SK-N-SH treated with all-trans-retinoic acid at 6 μM for 48 hours (cell line): Measurements from ENCODE around the gene CA9.

Source experiments
- ATAC-seq: fragments of 200-7000 bp; cut with Tn5 transposase; 3 replicates; pipeline ENCODE4 v1.9.1; 2020; ENCODE audit warnings: mild to moderate bottlenecking, moderate library complexity
- ARNTL ChIP-seq: fragments of 450-650 bp; formaldehyde crosslinking; IDR thresholded peaks from 2 replicates; pipeline ENCODE4 v1.5.0; 2020; ENCODE audit warnings: low read depth, mild to moderate bottlenecking, moderate library complexity, borderline replicate concordance
- BACH2 ChIP-seq: fragments of 250-450 bp; sonication (Bioruptor Pico); IDR thresholded peaks from 2 replicates; pipeline ENCODE4 v1.9.0; 2021; ENCODE audit warnings: mild to moderate bottlenecking, borderline replicate concordance
- CSDC2 ChIP-seq: fragments of 250-450 bp; sonication (Bioruptor Pico); IDR thresholded peaks from 2 replicates; pipeline ENCODE4 v1.5.0; 2020; ENCODE audit warnings: mild to moderate bottlenecking, moderate library complexity
- GLIS3 ChIP-seq: fragments of 250-450 bp; sonication (Bioruptor Pico); IDR thresholded peaks from 2 replicates; pipeline ENCODE4 v1.5.0; 2020; ENCODE audit warnings: mild to moderate bottlenecking, moderate library complexity
- ISL1 ChIP-seq: fragments of 250-450 bp; sonication (Bioruptor Pico); IDR thresholded peaks from 2 replicates; pipeline ENCODE4 v2.1.2; 2022; ENCODE audit warnings: mild to moderate bottlenecking, moderate library complexity
- OSR1 ChIP-seq: fragments of 250-450 bp; sonication (Bioruptor Pico); IDR thresholded peaks from 2 replicates; pipeline ENCODE4 v1.8.0; 2022; ENCODE audit warnings: moderate library complexity, mild to moderate bottlenecking, inconsistent platforms
- PPARA ChIP-seq: fragments of 250-450 bp; sonication (Bioruptor Pico); IDR thresholded peaks from 2 replicates; pipeline ENCODE4 v1.5.0; 2020; ENCODE audit warnings: mild to moderate bottlenecking, borderline replicate concordance
- RARB ChIP-seq: fragments of 250-450 bp; sonication (Bioruptor Pico); IDR thresholded peaks from 2 replicates; pipeline ENCODE4 v1.8.0; 2021; ENCODE audit warnings: mild to moderate bottlenecking, moderate library complexity
- TCF4 ChIP-seq: fragments of 250-450 bp; sonication (Bioruptor Pico); IDR thresholded peaks from 2 replicates; pipeline ENCODE4 v1.8.0; 2021; ENCODE audit warnings: mild to moderate bottlenecking, moderate library complexity, borderline replicate concordance
- TOX ChIP-seq: fragments of 250-450 bp; sonication (Bioruptor Pico); IDR thresholded peaks from 2 replicates; pipeline ENCODE4 v1.8.0; 2021; ENCODE audit warnings: mild to moderate bottlenecking, moderate library complexity, borderline replicate concordance
- ZC3H10 ChIP-seq: fragments of 250-450 bp; sonication (Bioruptor Pico); IDR thresholded peaks from 2 replicates; pipeline ENCODE4 v1.5.1; 2021; ENCODE audit warnings: mild to moderate bottlenecking, moderate library complexity
- ZFP3 ChIP-seq: fragments of 250-450 bp; sonication (Bioruptor Pico); IDR thresholded peaks from 2 replicates; pipeline ENCODE4 v1.5.0; 2020; ENCODE audit warnings: mild to moderate bottlenecking, moderate library complexity
- ZFP30 ChIP-seq: fragments of 450-650 bp; formaldehyde crosslinking; IDR thresholded peaks from 2 replicates; pipeline ENCODE4 v1.5.0; 2022; ENCODE audit warnings: mild to moderate bottlenecking, moderate library complexity
- ZNF70 ChIP-seq: fragments of 450-650 bp; formaldehyde crosslinking; IDR thresholded peaks from 2 replicates; pipeline ENCODE4 v1.5.0; 2020; ENCODE audit warnings: mild to moderate bottlenecking, moderate library complexity
- TF ChIP-seq, protein P1 (sequence below): fragments of 250-450 bp; sonication (Bioruptor Pico); IDR thresholded peaks from 2 replicates; pipeline ENCODE4 v1.5.1; 2020; ENCODE audit warnings: low read depth, mild to moderate bottlenecking, moderate library complexity
- TF ChIP-seq, protein P2 (sequence below): fragments of 250-450 bp; sonication (Bioruptor Pico); IDR thresholded peaks from 2 replicates; pipeline ENCODE4 v1.5.1; 2021; ENCODE audit warnings: mild to moderate bottlenecking, moderate library complexity
- TF ChIP-seq, protein P3 (sequence below): fragments of 250-450 bp; sonication (Bioruptor Pico); IDR thresholded peaks from 2 replicates; pipeline ENCODE4 v1.8.0; 2021; ENCODE audit warnings: low read depth, mild to moderate bottlenecking, moderate library complexity, borderline replicate concordance
- TF ChIP-seq, protein P4 (sequence below): fragments of 250-450 bp; sonication (Bioruptor Pico); IDR thresholded peaks from 2 replicates; pipeline ENCODE4 v1.8.0; 2020; ENCODE audit warnings: mild to moderate bottlenecking, moderate library complexity, borderline replicate concordance
- TF ChIP-seq, protein P5 (sequence below): fragments of 250-450 bp; sonication (Bioruptor Pico); IDR thresholded peaks from 2 replicates; pipeline ENCODE4 v1.5.0; 2020; ENCODE audit warnings: mild to moderate bottlenecking, moderate library complexity

The CA9 gene

DNA sequence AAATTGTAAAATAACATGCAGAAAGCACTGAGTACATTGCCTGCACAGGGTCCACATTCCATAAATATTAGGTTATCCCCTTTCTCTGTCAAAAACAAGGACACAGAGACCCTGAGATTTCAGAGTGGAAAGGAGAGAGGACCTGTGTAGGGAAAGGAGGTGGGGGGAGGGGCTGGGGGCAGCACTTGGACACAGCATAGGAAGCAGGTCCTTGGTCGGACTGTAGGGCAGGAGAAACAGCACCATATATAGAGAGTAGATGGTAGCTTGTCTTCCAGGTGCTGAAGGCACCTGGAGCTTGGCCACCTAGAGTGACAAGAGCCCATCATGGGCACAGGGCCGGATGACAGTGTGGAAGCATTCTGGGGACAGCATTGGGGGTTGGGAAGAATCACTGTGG lies 13.6 kb downstream of the CA9 start:
- no peak for ATAC-seq
- TF ChIP-seq TOX (CRISPR knock-in tag) (no peak), GLIS3 (CRISPR knock-in tag) (no peak), ZFP3 (CRISPR knock-in tag) (no peak), RARB (CRISPR knock-in tag) (no peak), ZNF70 (no peak), PPARA (CRISPR knock-in tag) (no peak), ZFP30 (CRISPR knock-in tag) (no peak), TCF4 (no peak), OSR1 (CRISPR knock-in tag) (no peak), ZC3H10 (CRISPR knock-in tag) (no peak)
- TF ChIP-seq, protein P1, sequence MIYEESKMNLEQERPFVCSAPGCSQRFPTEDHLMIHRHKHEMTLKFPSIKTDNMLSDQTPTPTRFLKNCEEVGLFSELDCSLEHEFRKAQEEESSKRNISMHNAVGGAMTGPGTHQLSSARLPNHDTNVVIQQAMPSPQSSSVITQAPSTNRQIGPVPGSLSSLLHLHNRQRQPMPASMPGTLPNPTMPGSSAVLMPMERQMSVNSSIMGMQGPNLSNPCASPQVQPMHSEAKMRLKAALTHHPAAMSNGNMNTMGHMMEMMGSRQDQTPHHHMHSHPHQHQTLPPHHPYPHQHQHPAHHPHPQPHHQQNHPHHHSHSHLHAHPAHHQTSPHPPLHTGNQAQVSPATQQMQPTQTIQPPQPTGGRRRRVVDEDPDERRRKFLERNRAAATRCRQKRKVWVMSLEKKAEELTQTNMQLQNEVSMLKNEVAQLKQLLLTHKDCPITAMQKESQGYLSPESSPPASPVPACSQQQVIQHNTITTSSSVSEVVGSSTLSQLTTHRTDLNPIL, result no peak
- TF ChIP-seq, protein P2, sequence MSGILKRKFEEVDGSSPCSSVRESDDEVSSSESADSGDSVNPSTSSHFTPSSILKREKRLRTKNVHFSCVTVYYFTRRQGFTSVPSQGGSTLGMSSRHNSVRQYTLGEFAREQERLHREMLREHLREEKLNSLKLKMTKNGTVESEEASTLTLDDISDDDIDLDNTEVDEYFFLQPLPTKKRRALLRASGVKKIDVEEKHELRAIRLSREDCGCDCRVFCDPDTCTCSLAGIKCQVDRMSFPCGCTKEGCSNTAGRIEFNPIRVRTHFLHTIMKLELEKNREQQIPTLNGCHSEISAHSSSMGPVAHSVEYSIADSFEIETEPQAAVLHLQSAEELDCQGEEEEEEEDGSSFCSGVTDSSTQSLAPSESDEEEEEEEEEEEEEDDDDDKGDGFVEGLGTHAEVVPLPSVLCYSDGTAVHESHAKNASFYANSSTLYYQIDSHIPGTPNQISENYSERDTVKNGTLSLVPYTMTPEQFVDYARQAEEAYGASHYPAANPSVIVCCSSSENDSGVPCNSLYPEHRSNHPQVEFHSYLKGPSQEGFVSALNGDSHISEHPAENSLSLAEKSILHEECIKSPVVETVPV, result no peak

DNA sequence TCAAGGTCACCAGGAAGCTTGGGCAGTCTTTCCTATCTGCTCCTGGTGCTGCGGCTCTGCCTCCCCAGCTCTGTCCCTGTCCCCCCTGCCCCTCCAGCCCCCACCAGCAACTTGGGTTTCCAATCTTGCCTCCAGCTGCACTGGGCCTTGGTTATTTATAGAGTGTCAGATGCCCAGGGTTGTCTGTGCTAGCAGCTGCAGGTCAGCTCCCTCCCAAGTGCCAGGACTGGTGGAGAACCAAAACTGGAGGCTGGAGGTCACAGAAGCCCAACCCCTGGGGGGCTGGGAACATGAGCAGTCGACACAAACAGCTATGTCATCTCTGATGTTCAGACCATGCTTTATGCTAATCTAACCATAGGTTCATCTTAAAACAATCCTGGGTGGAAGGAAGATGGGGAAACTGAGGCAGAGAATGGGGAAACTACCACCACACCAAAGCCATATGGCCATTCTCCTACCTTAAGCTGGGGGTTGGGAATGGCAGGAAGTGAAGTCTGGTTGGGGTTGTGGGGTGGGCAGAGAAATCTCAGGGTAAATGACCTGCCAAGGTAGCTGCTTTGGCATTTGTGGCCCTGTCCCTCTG lies 14.3 kb downstream of the CA9 start:
- no peak for ATAC-seq

DNA sequence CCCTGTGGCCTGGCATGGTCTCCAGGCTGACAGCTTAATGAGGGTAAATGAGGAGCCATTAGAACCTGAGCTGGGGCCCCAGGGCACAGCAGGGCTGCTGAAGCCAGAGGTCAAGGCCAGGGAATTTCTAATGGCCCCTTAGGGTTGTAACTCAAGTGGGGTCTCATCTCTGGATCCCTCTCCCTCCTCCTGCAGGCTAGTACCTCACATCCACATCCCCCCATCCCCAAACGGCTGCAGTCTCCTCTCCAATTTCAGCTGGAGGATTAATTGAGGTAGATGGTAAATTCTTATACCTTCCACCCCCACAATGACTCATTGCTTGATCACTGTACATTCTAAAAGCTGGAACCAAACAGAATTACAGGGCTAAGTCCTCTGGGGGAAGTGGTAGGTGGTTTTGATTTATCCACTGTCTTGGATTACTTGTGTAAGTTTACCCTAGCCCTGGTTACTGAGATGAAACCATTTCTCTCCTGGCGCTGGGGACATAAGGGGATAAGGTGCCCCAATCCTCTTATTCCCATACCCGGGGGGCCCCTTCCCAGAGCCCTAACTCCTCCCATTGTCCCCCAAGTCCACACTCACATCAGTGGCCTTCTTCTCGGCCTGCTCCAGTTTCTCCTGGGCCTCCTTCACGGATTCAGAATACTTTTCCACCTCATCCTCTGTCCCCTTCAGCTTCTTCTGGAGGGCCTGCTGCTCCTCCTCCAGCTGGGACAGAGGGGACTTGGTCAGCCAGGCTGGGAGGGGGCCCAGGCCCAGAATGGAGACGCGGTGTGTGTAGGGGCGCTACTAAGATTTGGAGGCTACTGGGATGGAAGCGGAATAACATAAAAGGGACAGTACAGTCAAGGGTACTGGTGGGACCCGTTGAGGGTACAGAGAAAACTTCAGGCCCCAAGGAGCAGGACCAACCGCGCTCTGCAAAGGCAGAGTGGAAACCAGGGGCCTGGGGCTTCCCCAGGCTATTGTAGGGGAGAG lies 15.1 kb downstream of the CA9 start:
- TF ChIP-seq ZFP30 (CRISPR knock-in tag), result no peak
- TF ChIP-seq ISL1 (CRISPR knock-in tag), result no peak
- TF ChIP-seq, protein P3, sequence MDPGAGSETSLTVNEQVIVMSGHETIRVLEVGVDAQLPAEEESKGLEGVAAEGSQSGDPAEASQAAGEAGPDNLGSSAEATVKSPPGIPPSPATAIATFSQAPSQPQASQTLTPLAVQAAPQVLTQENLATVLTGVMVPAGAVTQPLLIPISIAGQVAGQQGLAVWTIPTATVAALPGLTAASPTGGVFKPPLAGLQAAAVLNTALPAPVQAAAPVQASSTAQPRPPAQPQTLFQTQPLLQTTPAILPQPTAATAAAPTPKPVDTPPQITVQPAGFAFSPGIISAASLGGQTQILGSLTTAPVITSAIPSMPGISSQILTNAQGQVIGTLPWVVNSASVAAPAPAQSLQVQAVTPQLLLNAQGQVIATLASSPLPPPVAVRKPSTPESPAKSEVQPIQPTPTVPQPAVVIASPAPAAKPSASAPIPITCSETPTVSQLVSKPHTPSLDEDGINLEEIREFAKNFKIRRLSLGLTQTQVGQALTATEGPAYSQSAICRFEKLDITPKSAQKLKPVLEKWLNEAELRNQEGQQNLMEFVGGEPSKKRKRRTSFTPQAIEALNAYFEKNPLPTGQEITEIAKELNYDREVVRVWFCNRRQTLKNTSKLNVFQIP (CRISPR knock-in tag), result no peak
- no peak for TF ChIP-seq PPARA (CRISPR knock-in tag)
- peak; percentile 54 for ATAC-seq

More for the DNA sequence above, 14.3 kb downstream of the CA9 start:
- no peak for TF ChIP-seq ARNTL

DNA sequence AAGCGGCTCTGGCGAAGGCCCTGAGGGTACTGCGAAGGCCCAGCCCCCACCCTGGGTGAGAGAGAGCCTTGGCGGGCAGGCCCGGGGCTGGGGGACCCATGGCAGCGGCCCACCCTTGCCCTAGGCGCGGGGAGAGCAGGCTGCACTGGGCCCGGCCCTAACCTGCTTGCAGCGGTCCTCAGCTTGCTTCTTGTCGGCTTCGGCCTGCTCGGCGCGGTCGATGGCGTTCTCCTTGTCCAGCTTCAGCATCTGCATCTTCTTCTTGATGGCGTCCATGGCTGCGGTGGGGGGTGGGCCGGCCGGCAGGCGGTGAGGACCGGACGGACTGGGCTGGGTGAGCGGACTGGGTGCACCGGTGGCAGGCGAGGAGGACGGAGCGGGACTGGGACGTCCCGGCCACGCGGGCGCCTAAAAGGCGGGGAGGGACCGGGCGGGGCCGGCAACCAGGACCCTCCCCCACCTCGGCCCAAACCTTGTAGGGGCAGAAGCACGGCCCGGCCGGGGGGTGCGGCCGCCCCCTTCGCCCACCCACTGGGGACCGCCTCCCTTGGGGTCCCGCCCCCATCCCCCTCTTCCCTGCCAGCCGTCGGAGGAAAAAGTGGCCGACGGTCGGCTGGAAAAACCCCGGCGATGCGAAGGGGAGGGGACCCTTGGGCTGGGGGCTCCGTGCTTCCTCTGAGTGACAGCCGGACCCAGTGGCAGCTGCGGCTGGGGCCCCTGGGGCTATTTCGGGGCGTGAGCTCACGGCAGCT lies 16.0 kb downstream of the CA9 start, which contains the start of gene TPM2:
Gene TPM2 (minus strand): TSS at position 384 of the 752 bp plus-strand sequence. CDS start 108 bp downstream, at position 276.
- ATAC-seq, result peak; percentile 54
- TF ChIP-seq BACH2 (CRISPR knock-in tag) (no peak), ARNTL (no peak), CSDC2 (CRISPR knock-in tag) (no peak)
- TF ChIP-seq, protein P4, sequence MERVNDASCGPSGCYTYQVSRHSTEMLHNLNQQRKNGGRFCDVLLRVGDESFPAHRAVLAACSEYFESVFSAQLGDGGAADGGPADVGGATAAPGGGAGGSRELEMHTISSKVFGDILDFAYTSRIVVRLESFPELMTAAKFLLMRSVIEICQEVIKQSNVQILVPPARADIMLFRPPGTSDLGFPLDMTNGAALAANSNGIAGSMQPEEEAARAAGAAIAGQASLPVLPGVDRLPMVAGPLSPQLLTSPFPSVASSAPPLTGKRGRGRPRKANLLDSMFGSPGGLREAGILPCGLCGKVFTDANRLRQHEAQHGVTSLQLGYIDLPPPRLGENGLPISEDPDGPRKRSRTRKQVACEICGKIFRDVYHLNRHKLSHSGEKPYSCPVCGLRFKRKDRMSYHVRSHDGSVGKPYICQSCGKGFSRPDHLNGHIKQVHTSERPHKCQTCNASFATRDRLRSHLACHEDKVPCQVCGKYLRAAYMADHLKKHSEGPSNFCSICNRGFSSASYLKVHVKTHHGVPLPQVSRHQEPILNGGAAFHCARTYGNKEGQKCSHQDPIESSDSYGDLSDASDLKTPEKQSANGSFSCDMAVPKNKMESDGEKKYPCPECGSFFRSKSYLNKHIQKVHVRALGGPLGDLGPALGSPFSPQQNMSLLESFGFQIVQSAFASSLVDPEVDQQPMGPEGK (CRISPR knock-in tag), result no peak
- TF ChIP-seq, protein P1, result no peak
- TF ChIP-seq, protein P2, result no peak
- TF ChIP-seq, protein P5, sequence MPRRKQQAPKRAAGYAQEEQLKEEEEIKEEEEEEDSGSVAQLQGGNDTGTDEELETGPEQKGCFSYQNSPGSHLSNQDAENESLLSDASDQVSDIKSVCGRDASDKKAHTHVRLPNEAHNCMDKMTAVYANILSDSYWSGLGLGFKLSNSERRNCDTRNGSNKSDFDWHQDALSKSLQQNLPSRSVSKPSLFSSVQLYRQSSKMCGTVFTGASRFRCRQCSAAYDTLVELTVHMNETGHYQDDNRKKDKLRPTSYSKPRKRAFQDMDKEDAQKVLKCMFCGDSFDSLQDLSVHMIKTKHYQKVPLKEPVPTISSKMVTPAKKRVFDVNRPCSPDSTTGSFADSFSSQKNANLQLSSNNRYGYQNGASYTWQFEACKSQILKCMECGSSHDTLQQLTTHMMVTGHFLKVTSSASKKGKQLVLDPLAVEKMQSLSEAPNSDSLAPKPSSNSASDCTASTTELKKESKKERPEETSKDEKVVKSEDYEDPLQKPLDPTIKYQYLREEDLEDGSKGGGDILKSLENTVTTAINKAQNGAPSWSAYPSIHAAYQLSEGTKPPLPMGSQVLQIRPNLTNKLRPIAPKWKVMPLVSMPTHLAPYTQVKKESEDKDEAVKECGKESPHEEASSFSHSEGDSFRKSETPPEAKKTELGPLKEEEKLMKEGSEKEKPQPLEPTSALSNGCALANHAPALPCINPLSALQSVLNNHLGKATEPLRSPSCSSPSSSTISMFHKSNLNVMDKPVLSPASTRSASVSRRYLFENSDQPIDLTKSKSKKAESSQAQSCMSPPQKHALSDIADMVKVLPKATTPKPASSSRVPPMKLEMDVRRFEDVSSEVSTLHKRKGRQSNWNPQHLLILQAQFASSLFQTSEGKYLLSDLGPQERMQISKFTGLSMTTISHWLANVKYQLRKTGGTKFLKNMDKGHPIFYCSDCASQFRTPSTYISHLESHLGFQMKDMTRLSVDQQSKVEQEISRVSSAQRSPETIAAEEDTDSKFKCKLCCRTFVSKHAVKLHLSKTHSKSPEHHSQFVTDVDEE (CRISPR knock-in tag), result no peak
